Mesodermal cell (in vitro differentiated cells): Measurements from ENCODE around the gene CDKN1C. TPM values are rescaled to one million over a fixed set of nuclear protein-coding genes. Genes with fewer than 3 reads are reported as not detected.

Experiments
- H3K27ac ChIP-seq: 2 replicates; pipeline ENCODE4 v1.7.0; 2013; ENCODE audit warnings: mild to moderate bottlenecking, low read depth, low read length, moderate library complexity; ENCODE audit not compliant: severe bottlenecking
- H3K36me3 ChIP-seq: 2 replicates; pipeline ENCODE4 v1.7.1; 2013; ENCODE audit warnings: mild to moderate bottlenecking, low read length, moderate library complexity; ENCODE audit not compliant: control insufficient read depth, insufficient read depth
- H3K4me1 ChIP-seq: one replicate; pipeline ENCODE4 v1.7.1; 2013; ENCODE audit warnings: mild to moderate bottlenecking, low read length; ENCODE audit not compliant: insufficient read depth, control insufficient read depth, poor library complexity, severe bottlenecking
- H3K4me3 ChIP-seq: 2 replicates; pipeline ENCODE4 v1.7.0; 2013; ENCODE audit warnings: low read length, control low read depth, mild to moderate bottlenecking; ENCODE audit not compliant: insufficient read depth, poor library complexity, severe bottlenecking; ENCODE audit errors: extremely low read depth
- H3K9me3 ChIP-seq: 2 replicates; pipeline ENCODE4 v1.7.1; 2013; ENCODE audit warnings: mild to moderate bottlenecking, low read length, moderate library complexity; ENCODE audit not compliant: control insufficient read depth
- WGBS, 2 experiments: methylation state at CpG; one replicate each; pipeline ENCODE4 v1.1.5; 2013; ENCODE audit warnings: missing lambda C conversion rate in 2 of 2; ENCODE audit not compliant: insufficient coverage in 2 of 2; 5-methylcytosine and 5-hydroxymethylcytosine counted together
- polyA plus RNA-seq, 2 experiments: library from polyadenylated mRNA; stranded (reverse); fragments of 50-300 nt; gene quantifications; one replicate each; pipeline ENCODE4 v1.2.3, GENCODE V29; 2013

Gene CDKN1C
- 126 TPM for polyA plus RNA-seq (2013, experiment 1 of 2)
- polyA plus RNA-seq (2013, experiment 2 of 2), result 129 TPM

- WGBS, 2 experiments, result 0 to 1% methylated on average over 17 to 20 of the region's 61 CpGs
- peaks cover 16% of the 10 kb centered on the region for H3K4me1 ChIP-seq
- H3K27ac ChIP-seq, result peak within 1 kb of the TSS; percentile 59
- no peaks in the 10 kb centered on the region for H3K9me3 ChIP-seq
- H3K4me3 ChIP-seq, result peak within 1 kb of the TSS; percentile 75
- peaks cover 10% of the 10 kb centered on the region for H3K36me3 ChIP-seq
These were observed at the start of gene CDKN1C for GRCh38 chr11:2885678-2886081. Gene CDKN1C, minus strand, starts transcription at chr11:2885775. Its CDS starts 319 bp downstream, at chr11:2885456.

- Histone ChIP-seq H3K36me3 (no peaks in the 10 kb centered on the region), H3K27ac (no peak overlapping the region), H3K4me1 (peaks cover 11% of the 10 kb centered on the region), H3K4me3 (no peak overlapping the region), H3K9me3 (peaks cover 19% of the 10 kb centered on the region)
- WGBS, 2 experiments, result 94% methylated on average over 11 to 13 of the region's 14 CpGs
These were observed 49.1 kb upstream of the CDKN1C start for GRCh38 chr11:2934611-2935239.

GRCh38 chr11:2934021-2934550 is 48.5 kb upstream of the CDKN1C start:
- 96 to 100% methylated on average over 7 of the region's 7 CpGs for WGBS, 2 experiments
- no peaks in the 10 kb centered on the region for H3K36me3 ChIP-seq
- H3K4me3 ChIP-seq, result no peak overlapping the region
- peaks cover 11% of the 10 kb centered on the region for H3K4me1 ChIP-seq
- H3K9me3 ChIP-seq, result peaks cover 14% of the 10 kb centered on the region
- H3K27ac ChIP-seq, result peak overlapping the region; percentile 5

GRCh38 chr11:2933375-2934020 is 47.9 kb upstream of the CDKN1C start:
- WGBS, 2 experiments, result 68 to 69% methylated on average over 9 to 12 of the region's 12 CpGs
- peak overlapping the region; percentile 47 for H3K27ac ChIP-seq
- H3K36me3 ChIP-seq, result no peaks in the 10 kb centered on the region
- H3K9me3 ChIP-seq, result peaks cover 8% of the 10 kb centered on the region
- H3K4me3 ChIP-seq, result no peak overlapping the region
- peaks cover 11% of the 10 kb centered on the region for H3K4me1 ChIP-seq

- Histone ChIP-seq H3K4me1 (peaks cover 11% of the 10 kb centered on the region), H3K4me3 (no peak overlapping the region), H3K36me3 (no peaks in the 10 kb centered on the region), H3K27ac (peak overlapping the region; percentile 47), H3K9me3 (peaks cover 5% of the 10 kb centered on the region)
- WGBS, 2 experiments, result 82 to 83% methylated on average over 12 to 15 of the region's 15 CpGs
These were observed 47.3 kb upstream of the CDKN1C start for GRCh38 chr11:2932850-2933251.

- Histone ChIP-seq H3K36me3 (no peaks in the 10 kb centered on the region), H3K27ac (no peak overlapping the region), H3K9me3 (no peaks in the 10 kb centered on the region), H3K4me1 (peaks cover 15% of the 10 kb centered on the region), H3K4me3 (no peak overlapping the region)
- WGBS, 2 experiments, result 71 to 84% methylated on average over 6 to 9 of the region's 13 CpGs
These were observed 46.5 kb upstream of the CDKN1C start for GRCh38 chr11:2931771-2932738.

GRCh38 chr11:2931420-2931746 is 45.8 kb upstream of the CDKN1C start:
- no CpG with 5 or more reads among the region's 4 CpGs for WGBS, 2 experiments
- Histone ChIP-seq H3K9me3 (no peaks in the 10 kb centered on the region), H3K4me3 (no peak overlapping the region), H3K36me3 (peaks cover 2% of the 10 kb centered on the region), H3K27ac (no peak overlapping the region), H3K4me1 (peaks cover 21% of the 10 kb centered on the region)

- no peaks in the 10 kb centered on the region for H3K9me3 ChIP-seq
- H3K36me3 ChIP-seq, result peaks cover 4% of the 10 kb centered on the region
- peak overlapping the region; percentile 78 for H3K4me3 ChIP-seq
- 32 to 55% methylated on average over 16 to 17 of the region's 21 CpGs for WGBS, 2 experiments
- peak overlapping the region; percentile 88 for H3K27ac ChIP-seq
- peaks cover 23% of the 10 kb centered on the region for H3K4me1 ChIP-seq
These were observed 45.3 kb upstream of the CDKN1C start for GRCh38 chr11:2930704-2931419.

GRCh38 chr11:2929950-2930703 is 44.6 kb upstream of the CDKN1C start:
- 2% methylated on average over 29 to 43 of the region's 47 CpGs for WGBS, 2 experiments
- Histone ChIP-seq H3K4me3 (peak overlapping the region; percentile 78), H3K9me3 (no peaks in the 10 kb centered on the region), H3K4me1 (peaks cover 23% of the 10 kb centered on the region), H3K27ac (peak overlapping the region; percentile 88), H3K36me3 (peaks cover 4% of the 10 kb centered on the region)
